ACC112 (cell line): Measurements from ENCODE around the gene SPIN4.

Experiments used
- H2AFZ ChIP-seq: fragments of 200-600 bp; sonication (generic); one replicate; pipeline ENCODE4 v1.6.0; 2017; ENCODE audit warnings: antibody characterized with exemption, low read length; ENCODE audit not compliant: unreplicated experiment
- H3K27ac ChIP-seq: fragments of 200-600 bp; sonication (generic); 2 replicates; pipeline ENCODE4 v1.5.1; 2014; ENCODE audit warnings: low read depth, mild to moderate bottlenecking, antibody characterized with exemption, low read length, moderate library complexity
- H3K27me3 ChIP-seq: fragments of 200-600 bp; sonication (generic); 2 replicates; pipeline ENCODE4 v1.6.1; 2014; ENCODE audit warnings: mild to moderate bottlenecking, antibody characterized with exemption, low read length, moderate library complexity, mixed read lengths; ENCODE audit not compliant: insufficient read depth
- H3K36me3 ChIP-seq: fragments of 200-600 bp; sonication (generic); 2 replicates; pipeline ENCODE4 v1.6.1; 2016; ENCODE audit warnings: mild to moderate bottlenecking, antibody characterized with exemption, low read length, moderate library complexity, mixed read lengths; ENCODE audit not compliant: insufficient read depth
- H3K4me1 ChIP-seq: fragments of 200-600 bp; sonication (generic); one replicate; pipeline ENCODE4 v1.6.1; 2016; ENCODE audit warnings: low read length, mixed read lengths; ENCODE audit not compliant: insufficient read depth, unreplicated experiment, control insufficient read depth
- H3K4me3 ChIP-seq: fragments of 200-600 bp; sonication (generic); 2 replicates; pipeline ENCODE4 v1.5.1; 2014; ENCODE audit warnings: mild to moderate bottlenecking, low read depth, low read length
- H3K79me2 ChIP-seq: fragments of 200-600 bp; sonication (generic); one replicate; pipeline ENCODE4 v1.6.0; 2016; ENCODE audit warnings: low read length; ENCODE audit not compliant: control insufficient read depth, unreplicated experiment, insufficient read depth

Gene SPIN4

GRCh38 chrX:63350465-63350877 lies 661 bp downstream of the SPIN4 start:
- no peaks in the 10 kb centered on the region for H3K36me3 ChIP-seq
- peaks cover 6% of the 10 kb centered on the region for H3K4me1 ChIP-seq
- H3K27ac ChIP-seq: peak overlapping the region; percentile 46
- H3K79me2 ChIP-seq: peaks cover 18% of the 10 kb centered on the region
- no peaks in the 10 kb centered on the region for H3K27me3 ChIP-seq
- peak overlapping the region; percentile 84 for H2AFZ ChIP-seq
- peak overlapping the region; percentile 91 for H3K4me3 ChIP-seq

- no peaks in the 10 kb centered on the region for H3K36me3 ChIP-seq
- no peak overlapping the region for H3K27ac ChIP-seq
- H3K27me3 ChIP-seq: no peaks in the 10 kb centered on the region
- H3K79me2 ChIP-seq: peaks cover 18% of the 10 kb centered on the region
- H3K4me1 ChIP-seq: peaks cover 6% of the 10 kb centered on the region
- peak overlapping the region; percentile 91 for H3K4me3 ChIP-seq
- no peak overlapping the region for H2AFZ ChIP-seq
Measured at GRCh38 chrX:63349307-63349706, 1.8 kb downstream of the SPIN4 start.

GRCh38 chrX:63330681-63331080 lies 20.5 kb downstream of the SPIN4 start:
- Histone ChIP-seq H3K27ac (no peak overlapping the region), H3K4me3 (no peak overlapping the region), H3K27me3 (no peaks in the 10 kb centered on the region), H3K79me2 (no peaks in the 10 kb centered on the region), H3K36me3 (no peaks in the 10 kb centered on the region), H3K4me1 (peaks cover 11% of the 10 kb centered on the region), H2AFZ (no peak overlapping the region)

- no peak overlapping the region for H2AFZ ChIP-seq
- peak overlapping the region; percentile 23; the same call in 1 of the 2 replicates for H3K27ac ChIP-seq
- H3K79me2 ChIP-seq: no peaks in the 10 kb centered on the region
- peaks cover 11% of the 10 kb centered on the region for H3K4me1 ChIP-seq
- H3K36me3 ChIP-seq: no peaks in the 10 kb centered on the region
- no peaks in the 10 kb centered on the region for H3K27me3 ChIP-seq
- no peak overlapping the region for H3K4me3 ChIP-seq
Measured at GRCh38 chrX:63327788-63328187, 23.3 kb downstream of the SPIN4 start.

- no peak overlapping the region for H3K27ac ChIP-seq
- no peak overlapping the region for H3K4me3 ChIP-seq
- no peaks in the 10 kb centered on the region for H3K36me3 ChIP-seq
- H3K4me1 ChIP-seq: no peaks in the 10 kb centered on the region
- H2AFZ ChIP-seq: no peak overlapping the region
- no peaks in the 10 kb centered on the region for H3K79me2 ChIP-seq
- no peaks in the 10 kb centered on the region for H3K27me3 ChIP-seq
Measured at GRCh38 chrX:63299596-63299995, 51.5 kb downstream of the SPIN4 start.
